Islet precursor cell (in vitro differentiated cells): Measurements from ENCODE around the gene FCN2.

Source experiments
- DNase-seq: peaks from one replicate; pipeline ENCODE4 v3.0.0-alpha.2; 2018

The FCN2 gene

DNA sequence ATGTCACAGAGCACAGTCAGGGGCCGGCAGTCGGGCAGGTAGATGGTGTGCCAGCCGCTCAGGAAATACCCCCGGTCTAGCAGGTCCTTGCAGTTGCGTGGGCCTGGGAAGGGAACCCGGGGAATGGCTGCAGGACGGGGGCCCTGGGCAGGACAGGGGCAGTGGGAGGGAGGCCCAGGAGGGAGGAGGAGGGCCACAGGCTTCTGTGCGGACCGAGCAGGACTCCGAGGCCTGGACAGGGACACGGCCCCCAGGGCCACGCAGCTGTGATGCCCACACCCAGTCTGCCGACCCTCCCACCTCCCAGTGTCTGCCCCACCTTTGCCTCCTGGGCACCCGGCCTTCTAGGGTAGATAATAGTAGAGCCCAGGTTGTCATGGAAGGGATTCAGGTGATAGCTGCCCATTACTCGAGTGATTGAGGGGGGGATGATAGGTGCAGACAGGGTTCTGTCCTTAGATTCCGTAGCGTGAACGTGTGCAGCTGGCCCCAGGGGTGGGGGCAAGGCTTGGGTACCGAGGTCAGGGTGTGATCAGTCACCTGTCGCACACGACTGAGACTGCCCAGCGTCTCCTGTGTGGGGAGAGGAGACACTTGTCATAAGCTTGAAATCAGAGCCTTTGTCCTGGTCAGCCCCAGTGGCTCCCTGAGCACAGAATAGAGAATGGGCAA lies 32.6 kb downstream of the FCN2 start:
- peak; percentile 38 for DNase-seq

GRCh38 chr9:134913713-134914500 lies 33.3 kb downstream of the FCN2 start:
- DNase-seq, result no peak

DNA sequence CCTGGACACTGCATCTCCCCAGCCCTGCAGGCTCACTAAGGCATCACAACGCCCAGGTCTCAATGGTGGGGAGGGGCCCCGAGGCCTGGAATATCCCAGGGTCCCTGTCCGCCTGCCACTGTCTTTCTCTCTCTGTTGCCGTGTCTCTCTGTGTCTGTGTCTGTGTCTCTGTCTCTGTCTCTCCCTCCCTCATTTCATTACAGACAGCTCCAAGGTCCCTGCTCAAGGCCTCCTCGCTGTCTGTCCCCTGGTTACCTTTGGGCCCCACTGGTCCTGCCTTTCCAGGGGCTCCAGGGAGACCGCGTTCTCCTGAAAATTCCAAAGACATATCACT lies 33.9 kb downstream of the FCN2 start:
- peak; percentile 33 for DNase-seq

DNA sequence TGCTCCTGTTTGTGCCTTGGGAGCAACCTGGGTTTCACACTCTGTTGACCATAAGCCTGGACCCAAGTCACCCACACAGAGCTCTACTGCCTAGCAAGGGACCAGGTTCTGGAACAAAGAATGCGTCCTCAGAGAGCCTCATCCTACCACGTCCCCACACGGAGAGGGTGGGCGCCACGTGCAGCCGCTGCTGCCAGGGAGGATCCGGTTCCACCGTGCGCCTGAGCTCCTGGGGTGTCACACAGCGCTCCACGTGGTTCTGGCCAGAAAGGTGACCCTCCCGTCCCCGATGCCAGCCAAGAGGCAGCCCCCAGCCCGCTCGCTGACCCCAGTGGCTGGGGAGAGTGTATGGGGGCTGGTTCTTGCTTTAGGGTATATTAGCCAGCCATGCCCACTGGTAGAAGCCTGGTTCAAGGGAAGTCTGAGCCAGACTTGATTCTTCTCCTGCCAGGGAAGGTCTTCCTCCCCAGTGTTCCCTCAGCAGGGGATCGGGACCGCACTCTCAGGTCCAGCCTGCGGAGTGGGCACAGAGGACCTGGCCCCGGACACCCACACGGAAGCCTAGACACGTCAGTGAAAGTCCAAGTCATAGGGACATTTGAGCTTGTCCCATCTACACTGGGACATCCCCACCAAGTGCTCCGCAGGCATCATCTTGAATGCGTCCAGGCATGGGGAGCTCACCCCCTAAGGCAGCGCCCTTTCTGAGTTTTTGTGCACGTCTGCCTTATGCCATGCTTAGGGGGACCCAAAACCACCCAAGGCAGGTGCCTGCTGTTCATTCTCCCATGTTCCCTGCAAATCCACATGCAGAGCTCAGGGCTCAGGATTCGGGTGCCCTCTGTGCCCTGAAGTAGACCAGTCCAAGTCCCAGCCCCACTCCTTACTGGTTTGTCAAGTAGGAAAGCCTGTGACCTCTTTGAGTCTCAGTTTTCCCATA lies 34.7 kb downstream of the FCN2 start:
- DNase-seq, result peak; percentile 35

DNA sequence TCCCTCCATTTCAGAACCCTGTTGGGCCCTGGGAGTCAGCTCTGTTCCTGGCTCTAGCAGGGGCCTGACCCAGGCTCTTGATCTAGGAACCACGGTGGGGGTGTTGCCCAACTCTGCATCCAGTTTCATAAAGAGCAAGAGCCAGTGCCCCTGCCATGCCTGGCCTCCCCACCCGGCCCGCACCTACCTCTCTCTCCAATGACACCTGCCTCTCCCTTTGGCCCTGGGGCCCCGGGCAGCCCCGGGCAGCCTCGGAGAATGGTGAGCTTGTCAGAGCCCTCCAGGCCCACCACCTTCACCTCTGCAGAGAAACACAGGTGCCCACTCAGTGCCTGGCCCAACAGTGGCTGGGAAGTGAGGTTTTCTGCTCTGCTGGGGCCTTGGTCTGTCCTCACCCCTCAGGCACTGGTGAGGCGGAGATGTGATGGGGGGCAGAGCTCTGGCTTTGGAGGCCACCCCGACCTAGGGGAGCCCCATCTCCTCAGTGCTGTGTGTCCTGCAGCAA lies 35.6 kb downstream of the FCN2 start:
- peak; percentile 42 for DNase-seq

DNA sequence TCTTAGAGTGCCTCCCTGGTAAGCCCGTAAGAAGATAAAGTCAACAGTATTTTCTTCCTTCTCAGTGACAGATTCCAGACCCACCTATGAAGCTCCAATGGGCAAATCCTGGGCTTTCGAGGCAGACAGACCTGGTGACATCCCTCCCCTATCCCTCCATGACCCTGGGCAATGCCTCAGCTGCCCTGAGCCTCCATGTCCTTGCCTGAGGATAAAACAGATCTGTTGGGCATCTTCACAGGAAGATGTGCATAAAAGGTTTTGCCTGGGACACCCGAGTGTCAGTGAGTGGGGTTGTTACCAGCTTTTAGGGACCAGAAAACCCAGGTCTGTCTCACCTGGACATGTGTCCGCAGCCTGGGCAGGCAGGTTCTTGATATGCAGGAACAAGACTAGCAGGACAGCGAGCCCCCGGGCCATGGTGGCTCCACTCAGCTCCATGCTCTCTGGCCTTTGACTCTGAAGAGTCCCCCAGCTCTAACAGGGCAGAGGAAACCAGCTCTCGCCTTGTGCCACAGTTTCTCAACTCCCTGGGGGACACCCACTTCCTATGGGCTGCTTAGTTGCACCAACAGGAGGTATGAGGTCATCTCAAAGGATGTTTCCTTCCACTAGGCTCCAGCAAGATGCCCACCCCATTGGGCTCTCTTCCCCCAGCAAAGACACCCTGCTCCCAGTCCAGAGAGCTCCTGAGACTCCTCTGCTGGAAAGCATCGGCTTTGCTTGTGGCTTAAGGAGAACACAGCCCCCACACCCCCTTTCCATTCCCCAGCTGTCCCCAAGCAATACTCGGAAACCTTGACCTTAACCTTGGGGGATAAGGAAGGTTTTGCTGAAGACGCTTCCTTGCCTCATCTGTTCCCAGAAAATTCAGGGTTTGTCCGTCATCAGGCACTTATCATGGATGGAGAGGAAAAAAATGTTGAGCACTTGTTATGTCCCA lies 37.1 kb downstream of the FCN2 start, which contains the start of gene FCN1:
Gene FCN1, minus strand, starts transcription at position 482 of the 943 bp plus-strand sequence. Its CDS starts 41 bp downstream, at position 441.
- DNase-seq, result peak; percentile 40

DNA sequence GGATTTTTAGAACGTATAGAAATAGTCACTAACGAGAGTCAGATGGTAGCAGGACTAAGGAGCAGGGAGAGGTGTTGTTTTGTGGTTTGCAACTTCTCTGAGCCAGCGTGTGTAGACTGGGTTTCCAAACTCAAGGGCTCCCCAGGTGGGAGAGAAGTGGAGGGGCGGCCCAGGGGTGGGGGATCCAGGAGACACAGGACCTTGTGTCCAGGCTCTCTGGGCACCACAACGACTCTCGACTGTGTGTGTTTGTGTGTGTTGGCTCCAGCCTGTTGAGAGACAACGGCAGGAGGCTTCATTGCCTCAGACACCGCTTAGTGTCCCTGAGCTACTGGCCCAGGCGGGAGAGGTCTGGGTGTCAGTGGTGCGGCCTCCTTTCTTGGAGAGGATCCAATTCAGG lies 38.0 kb downstream of the FCN2 start:
- DNase-seq, result peak; percentile 26

- no peak for DNase-seq
These were observed 38.7 kb downstream of the FCN2 start for GRCh38 chr9:134919303-134919702.

DNA sequence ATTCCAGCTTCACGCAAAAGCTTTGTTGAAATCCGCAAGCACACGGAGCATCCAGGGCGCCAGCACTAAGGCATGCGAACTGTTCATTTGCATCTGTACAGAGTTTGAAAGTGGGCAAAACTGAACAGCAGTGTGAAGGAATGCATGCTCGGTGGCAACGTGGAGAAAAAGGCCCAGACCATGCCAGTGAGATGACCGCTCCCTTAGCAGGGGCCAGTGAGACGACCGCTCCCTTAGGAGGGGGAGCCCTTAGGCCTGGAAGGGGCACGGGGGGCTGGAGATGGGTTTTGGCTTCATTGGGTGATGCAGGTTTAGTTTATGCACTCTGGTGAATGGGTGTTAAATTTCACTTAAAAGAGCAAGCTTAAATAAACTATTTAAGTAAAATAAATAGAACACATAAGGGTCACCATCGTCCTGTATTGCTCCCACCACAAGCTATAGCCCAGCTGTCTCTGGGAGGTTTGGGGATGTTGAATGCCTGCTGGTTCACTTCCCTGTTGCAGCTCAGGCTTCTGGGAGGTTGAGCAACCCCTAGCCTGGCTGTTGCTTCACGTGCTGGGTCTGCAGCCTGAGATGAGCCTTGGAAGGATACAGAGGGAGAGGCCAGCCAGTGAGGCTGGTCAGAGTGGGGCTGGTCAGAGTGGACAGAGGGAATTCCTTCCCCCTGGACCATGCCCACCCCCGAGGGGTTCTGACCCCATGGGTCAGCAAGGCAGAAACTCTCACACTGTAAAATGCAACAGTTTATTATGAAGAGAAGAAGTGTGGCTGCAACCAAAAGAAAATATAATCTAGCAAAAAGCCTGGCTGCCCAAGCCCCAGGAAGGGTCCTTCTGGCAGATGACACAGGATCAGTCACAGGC lies 41.7 kb downstream of the FCN2 start:
- peak; percentile 36 for DNase-seq

DNA sequence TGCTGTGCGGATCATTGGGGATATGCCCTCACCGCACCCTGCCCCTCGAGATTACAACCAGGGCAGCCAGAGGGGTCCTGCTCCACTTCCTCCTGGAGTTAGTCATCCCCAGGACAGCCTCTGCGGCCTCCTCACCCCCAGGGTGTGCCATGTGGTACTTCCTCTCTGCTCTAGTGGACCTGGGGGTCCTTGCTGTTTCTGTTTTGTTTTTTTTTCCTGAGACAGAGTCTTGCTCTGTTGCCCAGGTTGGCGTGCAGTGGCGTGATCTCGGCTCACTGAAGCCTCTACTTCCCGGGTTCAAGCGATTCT lies 42.3 kb downstream of the FCN2 start:
- DNase-seq, result peak; percentile 38

DNA sequence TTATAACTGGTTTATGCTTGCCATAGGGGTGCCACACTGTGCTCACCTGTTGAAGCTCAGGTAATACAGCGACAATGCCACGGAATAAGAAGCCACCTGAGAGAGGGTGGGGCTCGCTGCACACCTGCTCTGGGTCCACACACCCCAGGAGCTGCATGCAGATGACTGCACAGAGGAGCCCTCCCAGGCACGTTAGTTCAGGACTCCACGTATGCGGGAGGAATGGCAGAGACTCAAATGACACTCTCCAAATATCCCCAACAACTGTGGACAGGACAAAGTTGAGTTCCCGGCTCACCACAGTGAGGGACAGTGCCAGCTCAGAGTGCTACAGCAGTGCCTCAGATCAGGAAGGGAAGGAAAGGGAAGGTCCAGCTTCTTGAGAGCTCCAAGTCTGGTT lies 42.9 kb downstream of the FCN2 start:
- peak; percentile 32 for DNase-seq

- DNase-seq, result peak; percentile 22
These were observed 44.5 kb downstream of the FCN2 start for GRCh38 chr9:134925011-134925511.

DNA sequence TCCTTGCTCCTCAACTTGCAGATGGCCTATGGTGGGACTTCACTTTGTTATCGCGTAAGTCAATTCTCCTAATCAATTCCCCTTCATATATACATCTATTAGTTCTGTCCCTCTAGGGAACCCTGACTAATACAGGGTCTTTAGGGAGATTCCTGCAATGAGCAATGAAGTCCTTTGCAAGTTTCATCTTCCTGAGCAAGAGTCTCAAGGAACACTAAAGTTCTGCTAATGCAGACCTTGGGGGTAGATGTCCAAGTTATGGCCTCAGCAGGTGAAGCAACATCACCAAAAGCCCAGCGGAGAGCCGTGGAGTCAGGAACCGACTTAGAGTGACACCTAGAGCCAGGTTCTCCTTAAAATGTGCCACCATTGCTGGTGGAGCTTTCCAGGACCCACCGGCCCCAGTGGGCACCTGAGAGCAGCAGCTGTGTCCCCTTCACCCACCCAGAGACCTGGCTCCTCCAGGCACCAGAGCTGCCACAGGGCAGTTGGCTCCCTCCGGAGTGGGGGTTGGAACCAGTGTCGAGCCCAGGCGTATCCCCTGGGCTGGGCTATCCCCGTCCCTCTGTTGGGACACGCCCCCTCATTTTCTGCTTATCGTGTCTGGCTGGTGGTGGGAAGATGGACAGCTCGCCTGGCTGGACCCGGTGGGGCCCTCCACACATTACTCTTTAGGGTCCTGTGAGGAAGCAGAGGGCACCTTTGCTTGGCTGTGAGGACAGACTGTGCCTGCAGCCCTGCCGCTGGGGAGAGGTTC lies 48.0 kb downstream of the FCN2 start:
- DNase-seq, result no peak

GRCh38 chr9:134929193-134930158 lies 48.9 kb downstream of the FCN2 start:
- DNase-seq, result no peak

GRCh38 chr9:134930398-134930797 lies 49.8 kb downstream of the FCN2 start:
- no peak for DNase-seq

- no peak for DNase-seq
These were observed 51.6 kb downstream of the FCN2 start for GRCh38 chr9:134932171-134932570.

DNA sequence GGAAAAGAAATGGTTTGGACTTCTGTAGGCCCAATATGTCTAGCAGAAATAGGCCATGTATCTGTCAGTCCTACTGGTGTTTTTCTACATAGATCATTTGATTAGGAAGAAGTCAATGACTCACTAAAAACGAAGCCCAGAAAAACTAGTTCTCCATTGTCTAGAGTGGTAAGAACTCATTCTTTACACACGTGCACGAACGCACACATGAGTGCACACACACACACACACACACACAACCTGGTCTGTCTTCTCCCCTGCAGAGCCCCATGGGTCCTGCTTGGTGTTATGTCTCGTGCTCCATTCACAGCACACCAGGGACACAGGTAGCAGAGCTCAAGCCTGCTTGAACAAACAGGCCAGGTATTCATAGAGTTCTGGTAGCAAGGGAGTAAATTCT lies 52.0 kb downstream of the FCN2 start:
- DNase-seq, result no peak

GRCh38 chr9:134933076-134933659 lies 52.6 kb downstream of the FCN2 start:
- no peak for DNase-seq
